SHP77 (cell line): ENCODE measurements around the gene KIFAP3.
A peak's percentile ranks its signal among the peaks of the same experiment; 100 is the strongest.
"Not testable (repeated sequence)": the region's sequence is repeated elsewhere in the genome, so short reads cannot be mapped to it uniquely, and the experiment has no call there.

ENCODE experiments used
- DNase-seq, 2 experiments: peaks; one replicate each; lab custom pipeline; 2025; lab: John Stamatoyannopoulos, UW

KIFAP3 gene

DNA sequence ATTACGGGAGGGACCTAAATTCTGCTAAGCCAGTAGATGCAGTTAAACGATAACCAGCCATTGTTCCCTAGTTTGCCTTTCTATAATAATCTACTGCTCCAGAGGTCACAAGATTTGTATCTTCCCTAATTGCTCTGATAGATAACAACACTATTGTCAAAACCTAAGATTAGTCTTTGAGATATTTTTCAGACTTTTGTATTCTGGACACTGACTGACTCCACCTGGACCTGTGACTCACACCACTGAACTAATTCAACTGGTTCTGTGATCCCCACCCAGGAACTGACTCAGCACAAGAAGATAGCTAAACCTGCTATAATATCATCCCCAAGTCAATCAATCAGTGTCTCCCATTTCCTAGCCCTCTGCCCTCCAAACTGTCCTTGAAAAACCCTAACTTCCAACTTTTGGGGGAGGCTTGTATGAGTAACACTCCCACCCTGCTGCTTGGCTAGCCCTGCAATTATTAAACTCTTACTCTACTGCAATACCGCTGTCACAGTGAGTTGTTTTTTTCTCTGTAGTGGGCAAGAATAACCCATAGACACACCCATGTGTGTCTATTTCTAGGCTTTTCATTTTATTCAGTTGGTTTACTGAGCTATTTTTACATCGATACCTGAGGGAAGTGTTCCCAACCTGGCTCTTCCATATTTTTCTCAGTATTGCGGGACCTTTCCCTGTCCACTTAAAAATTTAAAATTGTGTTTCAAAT lies 11.2 kb downstream of the KIFAP3 start:
- no peak for DNase-seq

GRCh38 chr1:170061676-170062075 lies 12.8 kb downstream of the KIFAP3 start:
- not testable (repeated sequence) for DNase-seq

- DNase-seq: not testable (repeated sequence)
Observed at GRCh38 chr1:170060015-170060520, 14.4 kb downstream of the KIFAP3 start.

DNA sequence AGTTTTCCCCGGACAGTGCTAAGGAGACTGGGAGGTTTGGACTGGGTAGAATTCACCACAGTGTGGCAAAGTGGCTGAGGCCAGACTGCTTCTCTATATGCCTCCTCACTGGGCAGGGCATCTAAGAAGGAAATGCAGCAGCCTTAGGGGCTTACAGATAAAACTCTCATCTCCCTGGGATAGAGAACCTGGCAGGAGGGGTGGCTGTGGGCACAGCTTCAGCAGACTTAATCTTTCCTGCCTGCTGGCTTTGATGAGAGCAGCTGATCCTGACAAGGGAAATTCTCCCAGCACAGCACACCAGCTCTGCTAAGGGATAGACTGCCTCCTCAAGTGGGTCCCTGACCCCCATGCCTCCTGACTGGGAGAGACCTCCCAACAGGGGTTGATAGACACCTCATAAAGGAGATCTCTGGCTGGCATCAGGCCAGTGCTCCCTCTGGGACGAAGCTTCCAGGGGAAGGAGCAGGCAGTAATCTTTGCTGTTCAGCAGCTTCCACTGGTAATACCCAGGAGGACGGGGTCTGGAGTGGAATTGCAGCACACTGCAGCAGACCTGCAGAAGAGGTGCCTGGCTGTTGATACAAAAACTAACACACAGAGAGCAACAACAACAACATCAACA lies 25.2 kb downstream of the KIFAP3 start:
- no peak for DNase-seq

GRCh38 chr1:170048515-170048914 lies 26.0 kb downstream of the KIFAP3 start:
- DNase-seq: no peak

DNA sequence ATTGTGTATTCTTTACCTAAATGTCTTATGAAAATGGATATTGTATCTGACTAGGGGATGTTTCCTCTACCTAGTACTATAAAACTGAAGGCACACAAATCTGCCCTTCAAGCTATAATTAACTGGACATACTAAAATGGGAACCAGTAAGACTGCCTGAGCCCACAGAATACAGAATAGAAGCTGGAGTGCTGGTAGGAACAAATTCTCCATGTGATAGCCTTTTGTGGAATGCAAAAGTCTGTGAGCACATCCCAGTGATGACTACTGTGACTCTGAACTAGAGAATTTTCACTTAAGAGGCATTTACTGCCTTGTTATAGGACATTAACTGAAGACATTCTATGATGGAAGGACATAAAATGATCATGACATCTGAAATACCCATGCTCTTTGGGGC lies 30.3 kb downstream of the KIFAP3 start:
- no peak for DNase-seq

DNA sequence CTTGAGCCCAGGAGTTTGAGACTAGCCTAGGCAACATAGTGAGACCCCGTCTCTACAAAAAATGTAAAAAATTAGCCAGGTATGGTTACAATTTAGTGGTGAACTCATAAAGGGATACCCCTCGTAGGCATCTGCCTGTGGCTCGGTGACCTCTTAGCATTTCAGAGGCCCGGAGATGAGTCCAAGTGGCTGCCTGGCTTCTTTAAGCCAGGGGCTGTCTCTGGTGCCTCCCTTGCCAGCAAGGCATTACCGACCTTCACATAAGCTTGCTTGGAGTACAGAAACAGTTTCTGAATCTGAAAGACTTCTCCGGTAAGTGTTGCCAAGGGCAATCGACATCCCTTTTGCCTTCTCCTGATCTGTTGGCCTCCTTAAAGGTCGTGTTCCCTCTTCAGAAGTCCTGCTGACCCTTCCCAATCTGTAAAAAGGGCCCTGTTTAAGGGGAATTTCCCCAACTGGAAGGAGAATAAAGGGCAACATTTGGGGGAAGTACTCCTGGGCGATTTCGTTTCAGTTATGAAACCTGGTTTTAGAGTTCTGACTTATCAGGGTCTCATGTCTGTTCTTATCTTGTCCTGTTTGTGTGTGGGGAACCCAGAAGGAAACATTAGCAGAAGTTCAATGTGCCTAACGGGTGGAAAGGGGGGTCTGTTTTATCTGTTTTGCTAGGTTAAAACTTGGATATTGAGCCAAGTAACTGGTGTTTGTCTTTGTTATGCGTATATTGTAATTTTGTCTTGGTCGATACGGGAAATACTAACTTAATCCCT lies 32.9 kb downstream of the KIFAP3 start:
- no peak for DNase-seq

- no peak for DNase-seq
Observed at GRCh38 chr1:170032531-170033280, 41.8 kb downstream of the KIFAP3 start.

DNA sequence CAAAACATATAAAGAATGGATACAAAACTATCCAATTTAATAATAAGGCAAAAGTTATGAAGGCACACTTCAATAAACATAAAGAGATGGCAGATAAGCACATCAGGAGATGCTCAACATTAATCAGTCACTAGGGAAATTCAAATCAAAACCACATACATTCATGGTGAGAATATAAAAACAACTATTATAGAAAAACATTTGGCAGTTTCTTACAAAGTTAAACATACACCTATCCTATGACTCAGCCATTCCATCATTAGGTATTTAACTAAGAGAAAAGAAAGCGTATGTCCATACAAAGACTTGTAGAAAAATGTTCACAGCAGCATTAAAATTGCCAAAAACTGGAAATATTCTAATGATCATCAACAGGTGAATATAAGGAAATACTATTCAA lies 44.3 kb downstream of the KIFAP3 start:
- DNase-seq: no peak

DNA sequence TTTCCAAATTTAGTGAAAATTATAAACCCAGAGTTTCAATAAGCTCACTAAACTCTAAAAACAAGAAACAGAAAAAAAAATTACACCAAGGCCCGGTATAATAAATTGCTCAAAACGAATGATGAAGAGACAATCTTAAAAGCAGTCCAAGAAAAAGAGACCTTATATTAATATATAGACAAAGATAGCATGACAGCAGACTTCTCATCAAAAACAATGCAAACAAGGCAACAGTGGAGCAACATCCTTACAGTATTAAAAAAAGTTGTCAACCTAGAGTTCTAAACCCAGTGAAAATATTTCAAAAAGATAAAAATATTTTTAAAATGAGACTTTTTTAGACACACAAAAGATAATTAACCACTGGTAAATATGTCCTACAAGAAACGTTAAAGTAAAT lies 46.7 kb downstream of the KIFAP3 start:
- DNase-seq: no peak

DNA sequence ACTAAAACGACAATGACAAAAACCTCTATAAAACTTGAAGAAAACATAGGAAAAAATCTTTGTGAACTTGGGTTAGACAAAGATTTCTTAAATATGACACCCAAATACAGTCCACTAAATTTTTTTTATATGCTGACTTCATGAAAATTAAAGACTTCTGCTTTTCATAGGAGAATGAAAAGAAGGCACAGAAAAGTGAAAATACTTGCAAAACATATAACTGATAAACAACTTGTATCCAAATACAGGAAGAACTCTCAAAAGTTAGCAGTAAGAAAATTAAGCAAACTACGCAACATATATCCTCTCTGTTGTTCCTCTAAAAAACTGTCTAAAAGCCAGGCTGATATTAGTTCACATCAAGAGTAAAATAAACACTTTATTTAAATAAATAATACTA lies 53.6 kb downstream of the KIFAP3 start:
- DNase-seq: no peak

GRCh38 chr1:170017478-170017877 lies 57.0 kb downstream of the KIFAP3 start:
- DNase-seq: no peak

DNA sequence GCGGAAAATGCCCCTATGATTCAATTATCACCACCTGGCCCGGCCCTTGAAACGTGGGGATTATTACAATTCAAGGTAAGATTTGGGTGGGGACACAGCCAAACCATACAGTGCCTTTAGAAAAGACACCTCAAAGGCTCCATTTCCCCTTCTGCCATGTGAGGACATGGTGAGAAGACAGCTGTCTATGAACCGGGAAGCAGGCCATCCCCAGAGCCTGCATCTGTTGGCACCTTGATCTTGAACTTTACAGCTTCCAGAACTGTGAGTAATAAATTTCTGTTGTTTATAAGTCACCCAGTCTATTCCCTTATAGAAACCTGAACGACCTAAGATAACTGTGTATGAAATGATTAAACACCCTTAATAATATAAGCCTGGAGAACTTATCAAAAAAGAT lies 61.6 kb downstream of the KIFAP3 start:
- no peak for DNase-seq

DNA sequence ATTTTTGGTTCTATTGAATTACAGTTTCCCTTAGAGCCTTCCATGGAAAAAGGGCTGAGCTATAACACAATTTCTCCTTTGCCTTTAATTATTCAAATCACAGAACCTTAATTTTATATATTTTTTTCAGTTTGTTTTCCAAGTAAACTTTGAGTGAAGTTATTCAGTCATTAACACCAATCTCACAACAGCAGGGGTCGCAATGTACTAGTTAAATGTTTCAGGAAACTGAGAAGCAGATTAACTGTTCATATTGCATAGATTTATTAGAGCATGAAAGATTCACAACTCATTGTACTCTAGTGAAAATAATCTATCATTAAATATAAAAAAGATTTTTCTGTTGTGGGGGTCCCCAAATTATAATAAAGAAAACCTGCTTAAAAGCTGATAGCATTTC lies 64.1 kb downstream of the KIFAP3 start:
- peak in 1 of 2 experiments; percentile 9 for DNase-seq

DNA sequence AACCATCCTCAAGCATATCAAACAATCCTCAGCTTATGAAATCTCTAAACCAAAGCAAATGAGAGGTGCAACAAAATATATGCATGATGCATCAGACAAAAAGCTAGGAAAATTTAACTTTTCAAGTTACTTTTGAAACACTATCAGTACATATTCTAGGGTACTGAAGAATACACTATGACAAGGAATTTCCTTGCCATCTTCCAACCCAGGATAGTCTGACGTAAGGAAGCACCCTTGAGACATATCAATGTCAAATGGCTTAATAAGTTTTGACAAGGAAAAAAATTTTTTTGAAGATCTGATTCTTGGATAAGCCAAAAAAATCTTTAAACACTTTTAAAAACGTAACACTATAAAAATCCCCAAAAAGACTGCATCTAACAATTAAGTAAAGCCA lies 64.9 kb downstream of the KIFAP3 start:
- no peak for DNase-seq

GRCh38 chr1:170008745-170009144 lies 65.8 kb downstream of the KIFAP3 start:
- DNase-seq: not testable (repeated sequence)

DNA sequence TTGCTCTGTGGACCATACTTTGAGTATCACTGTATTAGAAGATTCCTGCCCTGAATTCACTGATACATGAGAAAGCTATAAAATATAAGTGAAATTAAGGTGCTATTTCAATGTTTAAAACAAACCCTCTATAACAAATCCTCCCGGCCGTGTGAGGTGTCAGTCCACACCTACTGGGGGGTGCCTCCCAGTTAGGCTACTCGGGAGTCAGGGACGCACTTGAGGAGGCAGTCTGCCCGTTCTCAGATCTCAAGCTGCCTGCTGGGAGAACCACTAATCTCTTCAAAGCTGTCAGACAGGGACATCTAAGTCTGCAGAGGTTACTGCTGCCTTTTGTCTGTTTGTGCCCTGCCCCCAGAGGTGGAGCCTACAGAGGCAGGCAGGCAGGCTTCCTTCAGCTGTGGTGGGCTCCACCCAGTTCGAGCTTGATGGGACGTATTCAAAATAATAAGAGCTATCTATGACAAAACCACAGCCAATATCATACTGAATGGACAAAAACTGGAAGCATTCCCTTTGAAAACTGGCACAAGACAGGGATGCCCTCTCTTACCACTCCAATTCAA lies 71.1 kb downstream of the KIFAP3 start:
- not testable (repeated sequence) for DNase-seq

- DNase-seq: no peak
Observed at GRCh38 chr1:170001266-170001665, 73.2 kb downstream of the KIFAP3 start.

DNA sequence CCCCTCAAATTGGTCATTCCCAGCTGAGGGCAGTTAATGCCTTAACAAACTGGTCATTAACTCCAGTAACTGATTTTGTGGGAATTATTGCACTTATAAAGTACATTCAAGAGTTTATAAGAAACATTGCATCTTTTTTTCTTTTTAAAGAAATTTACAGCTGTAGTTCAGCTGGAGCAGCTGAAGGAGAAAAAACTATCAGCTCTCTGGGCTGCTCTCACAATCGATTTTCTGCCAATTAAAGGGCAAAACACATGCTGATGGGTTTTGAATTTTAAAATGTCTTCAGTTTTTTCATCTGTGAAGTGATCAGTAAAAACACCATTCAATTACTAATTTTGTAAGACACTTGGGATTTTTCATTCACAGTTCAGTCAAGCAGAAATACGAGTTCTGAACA lies 74.7 kb downstream of the KIFAP3 start:
- no peak for DNase-seq

DNA sequence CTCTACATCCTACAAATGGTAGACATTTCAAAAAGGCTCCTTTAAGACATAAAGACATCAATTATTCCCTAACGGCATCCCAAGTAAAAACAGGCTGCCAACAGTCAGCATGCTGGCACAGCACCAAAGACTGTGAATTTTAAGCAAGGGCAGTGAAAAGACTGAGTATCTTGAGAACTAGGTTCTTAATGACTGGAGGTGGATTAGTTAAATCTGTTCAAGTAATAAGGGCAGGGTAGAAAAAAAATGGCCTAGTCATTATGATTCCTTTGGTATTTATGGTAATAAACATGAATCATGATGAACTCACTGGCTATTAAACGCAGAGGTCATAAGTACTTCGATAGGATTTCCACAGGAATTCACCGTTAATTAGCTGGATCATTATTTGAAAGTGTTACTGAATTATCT lies 75.2 kb downstream of the KIFAP3 start:
- no peak for DNase-seq

GRCh38 chr1:169995993-169996392 lies 78.5 kb downstream of the KIFAP3 start:
- DNase-seq: no peak

DNA sequence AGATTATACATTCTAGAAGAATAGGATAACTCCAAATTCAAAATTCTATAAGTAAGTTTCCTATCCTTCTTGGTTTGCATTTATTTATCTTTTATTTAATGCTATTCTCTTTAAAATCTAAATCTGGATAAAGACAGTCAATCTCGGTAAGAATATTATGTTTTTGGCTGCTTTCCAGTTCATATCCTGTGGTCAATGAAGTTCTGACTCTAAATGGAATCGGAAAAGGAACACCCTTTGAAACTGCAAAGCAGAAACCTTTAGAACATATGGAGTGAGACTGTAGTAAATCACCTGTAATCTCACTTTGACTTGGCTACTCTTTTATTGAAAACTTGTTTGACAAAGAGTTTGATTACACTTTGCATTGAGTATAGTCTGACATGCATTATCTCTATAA lies 85.2 kb downstream of the KIFAP3 start:
- no peak for DNase-seq
